Measurements from ENCODE around the gene SORD. TPM values are rescaled to one million over a fixed set of nuclear protein-coding genes. Genes with fewer than 3 reads are reported as not detected.

Gene SORD
- total and polyA plus RNA-seq, 9 of the 15 experiments (the other 6 are each of a cell fraction or from before 2014, with no cell fraction given): 5.9 to 79.2 (median 29.6) TPM

- BruUV-seq (replicated peaks): no TSS peak
Observed at GRCh38 chr15:45100884-45101625, 78.1 kb downstream of the SORD start.

More at GRCh38 chr15:45100884-45101625, 78.1 kb downstream of the SORD start:
- CTCF ChIA-PET (ENCODE audit: low intra/inter-chr PET ratio): no interaction called here
- Histone ChIP-seq H3K9ac (ENCODE audit: insufficient read depth in 1 of 2, low read depth in 2 of 2, low read length in 2 of 2) (no peak overlapping the region), H3K9me1 (ENCODE audit: control insufficient read depth, insufficient read depth, low read length) (no peaks in the 10 kb centered on the region), H3K4me1 (replicated peaks in 1 of 2; ENCODE audit: control insufficient read depth in 2 of 2, insufficient read depth in 2 of 2, low read length in 2 of 2) (no peaks in the 10 kb centered on the region; a peak in 2 of 5 replicates), H3K9me3 (replicated peaks; ENCODE audit: control insufficient read depth, insufficient read depth, low read depth, low read length) (no peaks in the 10 kb centered on the region), H3K4me3 (no peak overlapping the region), H3K27ac (ENCODE audit: extremely low read depth, low read depth, low read length) (no peak overlapping the region), H3K27me3 (ENCODE audit: control insufficient read depth in 2 of 2, insufficient read depth in 2 of 2, low read length in 2 of 2) (peaks cover 4 to 21% of the 10 kb centered on the region in 2 experiments; a peak in 4 of 5 replicates), H3K4me2 (ENCODE audit: insufficient read depth, low read length) (no peak overlapping the region), H4K20me1 (replicated peaks; ENCODE audit: control insufficient read depth, insufficient read depth, low read length) (peaks cover 2% of the 10 kb centered on the region; the same call in 1 of the 2 replicates), H3K79me2 (ENCODE audit: control insufficient read depth, insufficient read depth, low read length) (no peaks in the 10 kb centered on the region), H3K36me3 (ENCODE audit: control insufficient read depth, insufficient read depth, low read length) (no peaks in the 10 kb centered on the region), H2AFZ (ENCODE audit: low read depth, low read length) (no peak overlapping the region)
- FAIRE-seq: no peak
- no peak for ATAC-seq
- 13% methylated on average over 7 of the region's 7 CpGs for WGBS (ENCODE audit: insufficient coverage, low coverage, missing lambda C conversion rate)
- in situ Hi-C loops (cut with MboI): loop anchor here (25.0 kb wide), 1 partner anchor 139 kb away; the partner anchor contains the start of gene TERB2
- intact Hi-C loops (cut with micrococcal nuclease): no loop called here
- no peak for DNase-seq (ENCODE audit: extremely low read depth in 1 of 4, low spot score in 3 of 4)
- no peak for TF ChIP-seq CTCF (IDR thresholded peaks at IDR 0.05 in 2 of 3, conservative IDR thresholded peaks at IDR 0.05 in 1 of 3; ENCODE audit: insufficient read depth in 2 of 3, low read depth in 1 of 3, low read length in 3 of 3)
- POLR2A ChIA-PET: interaction anchor here (1.1 kb wide), 1 partner anchor 9 kb away, joined by 3 read pairs; no protein-coding TSS in a partner anchor

Measured in K562 (cell line).